Thyroid gland (tissue), 4 donors: ENCODE results near the gene NPAT. TPM values are rescaled to one million over a fixed set of nuclear protein-coding genes. Genes with fewer than 3 reads are reported as not detected.

Experiments
- DNase-seq, 2 donors: peaks; one replicate each; pipeline ENCODE4 v3.0.0-alpha.2; 2019
- H3K27ac ChIP-seq, 3 donors: fragments of 200-600 bp; sonication (generic); 1 replicate in 2 of 3; 2 replicates in 1 of 3; pipeline ENCODE4 v1.5.1; 2016 to 2019; ENCODE audit warnings: mild to moderate bottlenecking in 1 of 3, moderate library complexity in 1 of 3
- H3K27me3 ChIP-seq: fragments of 200-600 bp; sonication (generic); one replicate; pipeline ENCODE4 v1.5.1; 2019
- H3K36me3 ChIP-seq, 2 donors: fragments of 200-600 bp; sonication (generic); one replicate each; pipeline ENCODE4 v1.5.1; 2016 to 2019
- H3K4me1 ChIP-seq, 2 donors: fragments of 200-600 bp; sonication (generic); one replicate each; pipeline ENCODE4 v1.5.1; 2017 to 2019
- H3K4me3 ChIP-seq, 3 donors: fragments of 200-600 bp; sonication (generic); replicated peaks in 1 of 3; 1 replicate in 2 of 3; 2 replicates in 1 of 3; pipeline ENCODE4 v1.5.1; 2016; ENCODE audit warnings: mild to moderate bottlenecking in 1 of 3
- H3K9me3 ChIP-seq: fragments of 200-600 bp; sonication (generic); one replicate; pipeline ENCODE4 v1.5.1; 2017
- CTCF ChIP-seq, 6 experiments: fragments of 200-600 bp in 3 of 6; fragments of 450-650 bp in 3 of 6; sonication (generic) in 3 of 6; IDR thresholded peaks; one replicate each; pipeline ENCODE4 v1.5.1; 2016 to 2019; ENCODE audit warnings: antibody characterized with exemption in 6 of 6, mild to moderate bottlenecking in 2 of 6, inconsistent platforms in 1 of 6, moderate library complexity in 1 of 6
- POLR2A ChIP-seq, 2 donors: fragments of 450-650 bp; IDR thresholded peaks; one replicate each; pipeline ENCODE4 v1.6.1; 2017; ENCODE audit warnings: antibody characterized with exemption in 2 of 2, mild to moderate bottlenecking in 2 of 2, moderate library complexity in 1 of 2
- WGBS, 2 donors: methylation state at CpG; one replicate each; pipeline ENCODE4 v1.1.5; 2017; 5-methylcytosine and 5-hydroxymethylcytosine counted together
- intact Hi-C: fragments of 100-400 bp; cut with DNase I; formaldehyde crosslinking; loops from one replicate; pipeline ENCODE4 v1.15.1; 2023
- total RNA-seq, 4 donors: library from RNA; depleted of rRNA; stranded (reverse); fragments of >200 nt; gene quantifications; one replicate each; pipeline ENCODE4 v1.2.3, GENCODE V29; 2016

NPAT gene
- total RNA-seq, 4 donors from 2014 or later: 20.6 to 48.0 (median 27.4) TPM

GRCh38 chr11:108235192-108235591 is 12.8 kb upstream of the NPAT start:
- intact Hi-C loops: no loop called here
- Histone ChIP-seq H3K4me3 (no peak overlapping the region), H3K27me3 (no peaks in the 10 kb centered on the region), H3K4me1 (no peaks in the 10 kb centered on the region), H3K27ac (no peak overlapping the region), H3K9me3 (no peaks in the 10 kb centered on the region), H3K36me3 (peaks cover 4 to 10% of the 10 kb centered on the region in 2 donors)
- DNase-seq: no peak
- 91 to 100% methylated on average over 1 of the region's 1 CpG for WGBS, 2 donors
- no peak for TF ChIP-seq CTCF (IDR thresholded peaks at IDR 0.05)
- no peak for TF ChIP-seq POLR2A (IDR thresholded peaks at IDR 0.05)

GRCh38 chr11:108233277-108233945 is 11.0 kb upstream of the NPAT start:
- Histone ChIP-seq H3K4me3 (no peak overlapping the region), H3K27me3 (no peaks in the 10 kb centered on the region), H3K9me3 (no peaks in the 10 kb centered on the region), H3K36me3 (peaks cover 9 to 26% of the 10 kb centered on the region in 2 donors), H3K4me1 (no peaks in the 10 kb centered on the region), H3K27ac (no peak overlapping the region)
- intact Hi-C loops: no loop called here
- DNase-seq: no peak
- TF ChIP-seq POLR2A (IDR thresholded peaks at IDR 0.05) (no peak), CTCF (IDR thresholded peaks at IDR 0.05) (no peak)
- 98% methylated on average over 2 of the region's 2 CpGs for WGBS, 2 donors

GRCh38 chr11:108228251-108228650 is 5.8 kb upstream of the NPAT start:
- TF ChIP-seq CTCF (IDR thresholded peaks at IDR 0.05) (no peak), POLR2A (IDR thresholded peaks at IDR 0.05) (no peak)
- Histone ChIP-seq H3K4me3 (no peak overlapping the region), H3K9me3 (no peaks in the 10 kb centered on the region), H3K27me3 (no peaks in the 10 kb centered on the region), H3K4me1 (peaks cover 7 to 14% of the 10 kb centered on the region in 2 donors), H3K27ac (no peak overlapping the region), H3K36me3 (peaks cover 9 to 23% of the 10 kb centered on the region in 2 donors)
- no peak for DNase-seq
- WGBS, 2 donors: 89 to 90% methylated on average over 2 of the region's 2 CpGs
- intact Hi-C loops: loop anchor here (10.0 kb wide), 1 partner anchor 103 kb away; the partner anchor contains the start of gene ACAT1

GRCh38 chr11:108226036-108226435 is 3.6 kb upstream of the NPAT start:
- no peak overlapping the region for H3K27ac ChIP-seq
- 91 to 94% methylated on average over 2 of the region's 2 CpGs for WGBS, 2 donors
- H3K9me3 ChIP-seq: no peaks in the 10 kb centered on the region
- peaks cover 9 to 23% of the 10 kb centered on the region in 2 donors for H3K36me3 ChIP-seq
- H3K4me3 ChIP-seq: no peak overlapping the region
- H3K4me1 ChIP-seq: peaks cover 12 to 18% of the 10 kb centered on the region in 2 donors
- intact Hi-C loops: loop anchor here (10.0 kb wide), 1 partner anchor 101 kb away; the partner anchor contains the start of gene ACAT1
- H3K27me3 ChIP-seq: no peaks in the 10 kb centered on the region
- TF ChIP-seq POLR2A (IDR thresholded peaks at IDR 0.05): no peak
- no peak for TF ChIP-seq CTCF (IDR thresholded peaks at IDR 0.05)
- DNase-seq: no peak
